ENCODE data around the gene NTN4.

- TF ChIP-seq CTCF (IDR thresholded peaks at IDR 0.05), result no peak
- no peak for TF ChIP-seq POLR2A (IDR thresholded peaks at IDR 0.05)
These were observed 1.9 kb downstream of the NTN4 start for GRCh38 chr12:95788637-95789036.

Measured in prostate gland (tissue), 2 donors.